ENCODE measurements around the gene KLHL4. TPM values are rescaled to one million over a fixed set of nuclear protein-coding genes. Genes with fewer than 3 reads are reported as not detected.
"Not testable (repeated sequence)": the region's sequence is repeated elsewhere in the genome, so short reads cannot be mapped to it uniquely, and the experiment has no call there.

The KLHL4 gene
- total and polyA plus RNA-seq, 5 donors from 2014 or later = 0.27 TPM; not detected in 4

- H3K27ac Mint-ChIP-seq = no peak overlapping the region
- no peaks in the 10 kb centered on the region for H3K36me3 ChIP-seq (ENCODE audit: control insufficient read depth, insufficient read depth, low read length)
- H3K4me1 Mint-ChIP-seq = no peaks in the 10 kb centered on the region
- no peaks in the 10 kb centered on the region for H3K27me3 Mint-ChIP-seq
- DNase-seq = no peak
- H3K9me3 Mint-ChIP-seq = peaks cover 0 to 9% (median 3%) of the 10 kb centered on the region in 7 donors
- H3K4me3 Mint-ChIP-seq = no peak overlapping the region
- no peaks in the 10 kb centered on the region for H3K9me3 ChIP-seq (ENCODE audit: control insufficient read depth in 2 of 2, low read length in 2 of 2)
- H3K4me3 ChIP-seq (ENCODE audit: low read depth, low read length) = no peak overlapping the region
- H3K4me1 ChIP-seq (ENCODE audit: control insufficient read depth, insufficient read depth, low read length, poor library complexity, severe bottlenecking) = no peaks in the 10 kb centered on the region
- no peaks in the 10 kb centered on the region for H3K36me3 Mint-ChIP-seq
- ATAC-seq (ENCODE audit: low read depth in 2 of 2) = no peak
- H3K27me3 ChIP-seq (ENCODE audit: control insufficient read depth, insufficient read depth, low read length) = no peaks in the 10 kb centered on the region
- H3K27ac ChIP-seq (ENCODE audit: insufficient read depth, low read length, poor library complexity, severe bottlenecking) = no peak overlapping the region
Observed at GRCh38 chrX:87697409-87697808, 179.8 kb downstream of the KLHL4 start.

GRCh38 chrX:87702795-87703194, 185.2 kb downstream of the KLHL4 start:
- Mint-ChIP-seq H3K36me3 (no peaks in the 10 kb centered on the region), H3K4me3 (no peak overlapping the region), H3K9me3 (peaks cover 0 to 4% (median 1%) of the 10 kb centered on the region in 7 donors), H3K27me3 (no peaks in the 10 kb centered on the region), H3K27ac (no peak overlapping the region), H3K4me1 (no peaks in the 10 kb centered on the region)
- no peak for ATAC-seq (ENCODE audit: low read depth in 2 of 2)
- Histone ChIP-seq H3K27me3 (ENCODE audit: control insufficient read depth, insufficient read depth, low read length) (no peaks in the 10 kb centered on the region), H3K27ac (ENCODE audit: insufficient read depth, low read length, poor library complexity, severe bottlenecking) (no peak overlapping the region), H3K4me3 (ENCODE audit: low read depth, low read length) (no peak overlapping the region), H3K4me1 (ENCODE audit: control insufficient read depth, insufficient read depth, low read length, poor library complexity, severe bottlenecking) (no peaks in the 10 kb centered on the region), H3K9me3 (ENCODE audit: control insufficient read depth in 2 of 2, low read length in 2 of 2) (no peaks in the 10 kb centered on the region), H3K36me3 (ENCODE audit: control insufficient read depth, insufficient read depth, low read length) (no peaks in the 10 kb centered on the region)
- no peak for DNase-seq

- not testable (repeated sequence) for H3K9me3 ChIP-seq (ENCODE audit: control insufficient read depth in 2 of 2, low read length in 2 of 2); H3K4me3 ChIP-seq (ENCODE audit: low read depth, low read length); H3K27ac Mint-ChIP-seq; H3K4me3 Mint-ChIP-seq; ATAC-seq (ENCODE audit: low read depth in 2 of 2); H3K36me3 ChIP-seq (ENCODE audit: control insufficient read depth, insufficient read depth, low read length); H3K36me3 Mint-ChIP-seq; H3K27ac ChIP-seq (ENCODE audit: insufficient read depth, low read length, poor library complexity, severe bottlenecking); H3K9me3 Mint-ChIP-seq; DNase-seq; H3K27me3 ChIP-seq (ENCODE audit: control insufficient read depth, insufficient read depth, low read length); H3K4me1 Mint-ChIP-seq; H3K27me3 Mint-ChIP-seq; H3K4me1 ChIP-seq (ENCODE audit: control insufficient read depth, insufficient read depth, low read length, poor library complexity, severe bottlenecking)
Observed at GRCh38 chrX:87703469-87703868, 185.9 kb downstream of the KLHL4 start.

- no peak overlapping the region for H3K4me3 ChIP-seq (ENCODE audit: low read depth, low read length)
- no peak overlapping the region for H3K27ac Mint-ChIP-seq
- no peaks in the 10 kb centered on the region for H3K9me3 ChIP-seq (ENCODE audit: control insufficient read depth in 2 of 2, low read length in 2 of 2)
- H3K9me3 Mint-ChIP-seq = peaks cover 0 to 8% (median 1%) of the 10 kb centered on the region in 7 donors
- no peaks in the 10 kb centered on the region for H3K27me3 ChIP-seq (ENCODE audit: control insufficient read depth, insufficient read depth, low read length)
- H3K27ac ChIP-seq (ENCODE audit: insufficient read depth, low read length, poor library complexity, severe bottlenecking) = no peak overlapping the region
- DNase-seq = no peak
- no peaks in the 10 kb centered on the region for H3K4me1 Mint-ChIP-seq
- no peaks in the 10 kb centered on the region for H3K27me3 Mint-ChIP-seq
- H3K36me3 ChIP-seq (ENCODE audit: control insufficient read depth, insufficient read depth, low read length) = no peaks in the 10 kb centered on the region
- no peaks in the 10 kb centered on the region for H3K4me1 ChIP-seq (ENCODE audit: control insufficient read depth, insufficient read depth, low read length, poor library complexity, severe bottlenecking)
- H3K4me3 Mint-ChIP-seq = no peak overlapping the region
- no peaks in the 10 kb centered on the region for H3K36me3 Mint-ChIP-seq
- no peak for ATAC-seq (ENCODE audit: low read depth in 2 of 2)
Observed at GRCh38 chrX:87706134-87706533, 188.5 kb downstream of the KLHL4 start.

GRCh38 chrX:87710580-87710979, 193.0 kb downstream of the KLHL4 start:
- Histone ChIP-seq H3K36me3 (ENCODE audit: control insufficient read depth, insufficient read depth, low read length) (no peaks in the 10 kb centered on the region), H3K4me3 (ENCODE audit: low read depth, low read length) (no peak overlapping the region), H3K27ac (ENCODE audit: insufficient read depth, low read length, poor library complexity, severe bottlenecking) (no peak overlapping the region), H3K27me3 (ENCODE audit: control insufficient read depth, insufficient read depth, low read length) (no peaks in the 10 kb centered on the region), H3K9me3 (ENCODE audit: control insufficient read depth in 2 of 2, low read length in 2 of 2) (no peaks in the 10 kb centered on the region), H3K4me1 (ENCODE audit: control insufficient read depth, insufficient read depth, low read length, poor library complexity, severe bottlenecking) (no peaks in the 10 kb centered on the region)
- ATAC-seq (ENCODE audit: low read depth in 2 of 2) (no peak), DNase-seq (no peak)
- Mint-ChIP-seq H3K27ac (no peak overlapping the region), H3K9me3 (peaks cover 0 to 17% (median 3%) of the 10 kb centered on the region in 7 donors), H3K27me3 (no peaks in the 10 kb centered on the region), H3K36me3 (no peaks in the 10 kb centered on the region), H3K4me3 (no peak overlapping the region), H3K4me1 (no peaks in the 10 kb centered on the region)
